Kidney capillary endothelial cell (primary cell): ENCODE measurements around the gene ERC2.

ENCODE experiments used
- DNase-seq: peaks from one replicate; pipeline ENCODE4 v3.0.0-alpha.2; 2018; ENCODE audit warnings: low spot score

The ERC2 gene

DNA sequence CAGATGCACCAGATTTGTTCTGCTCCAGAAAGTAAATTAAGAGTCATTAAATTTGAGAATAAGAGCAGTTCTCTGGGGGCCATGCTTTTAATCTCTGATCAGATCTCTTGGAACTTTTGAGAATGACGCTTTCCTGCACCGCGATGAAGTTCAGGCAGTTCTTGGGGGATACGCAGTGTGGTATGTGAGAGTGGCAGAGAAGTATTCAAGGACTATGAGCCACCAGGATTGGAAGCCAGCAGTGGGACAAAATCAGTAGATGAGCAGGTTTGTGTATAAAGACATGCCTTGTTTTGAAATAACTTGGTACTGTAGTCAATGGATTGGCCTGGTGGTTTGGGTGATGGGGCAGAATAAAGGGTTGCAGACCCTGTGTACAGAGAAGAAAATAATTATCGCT lies 483.6 kb downstream of the ERC2 start:
- DNase-seq, result no peak

DNA sequence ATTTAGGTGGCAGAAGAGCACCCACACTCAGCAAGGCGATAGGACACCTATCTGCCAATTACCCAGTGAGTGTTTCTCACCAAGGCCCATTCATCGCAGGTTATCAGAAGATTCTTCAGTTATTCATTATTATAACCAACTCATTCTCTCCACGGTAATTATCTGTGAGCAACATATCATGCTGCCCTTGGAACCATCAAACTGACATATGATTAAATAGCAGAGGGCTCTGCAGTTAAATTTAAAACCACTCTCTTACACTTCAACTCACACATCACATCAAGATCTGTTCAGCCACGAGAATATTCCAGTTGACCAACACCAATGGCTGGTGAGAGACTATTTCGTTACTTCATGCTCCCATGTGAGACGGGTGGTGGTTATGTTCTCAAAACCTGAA lies 489.3 kb downstream of the ERC2 start:
- no peak for DNase-seq

DNA sequence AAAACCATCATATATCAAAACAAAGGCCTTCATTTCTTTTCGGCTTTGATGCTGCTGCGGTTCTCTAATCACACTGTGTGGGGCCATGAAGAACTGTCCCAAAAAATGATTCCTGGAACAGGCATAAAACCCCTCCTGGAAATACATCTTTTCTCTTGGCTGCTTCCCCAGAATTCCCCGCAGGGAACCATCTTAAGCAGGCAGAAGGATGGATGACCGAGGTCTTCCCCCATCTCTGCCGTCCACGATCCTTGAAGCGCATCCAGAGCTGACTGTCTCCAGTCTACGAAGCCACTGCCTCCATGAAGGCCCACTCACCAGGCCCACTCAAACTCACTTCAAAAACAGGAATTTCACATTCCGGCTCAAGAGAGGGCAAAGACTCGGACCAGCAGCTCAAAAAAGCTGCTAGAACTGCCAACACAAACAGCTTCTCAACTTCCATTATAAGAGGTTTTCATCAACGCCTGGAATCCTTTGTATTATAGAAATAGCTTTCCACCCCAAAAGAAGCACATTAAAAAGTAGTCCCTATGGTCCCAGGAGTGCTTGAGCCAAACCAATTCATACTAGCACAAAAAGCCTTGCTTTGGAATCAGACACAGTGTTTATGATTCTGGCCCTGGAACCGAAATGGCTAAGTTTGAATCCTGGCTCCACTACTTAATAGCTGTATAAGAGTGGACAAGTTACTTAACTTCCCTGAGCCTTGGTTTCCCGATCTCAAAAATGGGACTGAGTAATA lies 493.7 kb downstream of the ERC2 start:
- no peak for DNase-seq

DNA sequence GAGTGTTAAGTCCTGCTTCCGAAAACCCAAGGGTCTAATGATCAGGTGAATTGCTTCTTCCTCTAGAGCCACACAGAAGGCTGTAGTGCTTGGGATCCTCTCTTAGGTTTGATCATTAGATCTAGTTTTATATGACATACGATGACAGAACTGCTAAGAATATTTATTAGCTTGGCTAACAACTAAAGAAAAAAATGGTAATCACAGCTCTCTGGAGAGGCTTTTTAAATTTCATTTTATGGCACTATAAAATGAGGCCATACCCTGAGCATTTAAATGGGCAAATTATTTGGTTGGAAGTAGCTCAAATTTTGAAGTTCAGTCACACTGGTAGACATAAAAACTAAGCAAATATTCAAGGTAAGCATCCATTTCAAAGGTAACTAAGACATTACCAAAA lies 498.6 kb downstream of the ERC2 start:
- no peak for DNase-seq

DNA sequence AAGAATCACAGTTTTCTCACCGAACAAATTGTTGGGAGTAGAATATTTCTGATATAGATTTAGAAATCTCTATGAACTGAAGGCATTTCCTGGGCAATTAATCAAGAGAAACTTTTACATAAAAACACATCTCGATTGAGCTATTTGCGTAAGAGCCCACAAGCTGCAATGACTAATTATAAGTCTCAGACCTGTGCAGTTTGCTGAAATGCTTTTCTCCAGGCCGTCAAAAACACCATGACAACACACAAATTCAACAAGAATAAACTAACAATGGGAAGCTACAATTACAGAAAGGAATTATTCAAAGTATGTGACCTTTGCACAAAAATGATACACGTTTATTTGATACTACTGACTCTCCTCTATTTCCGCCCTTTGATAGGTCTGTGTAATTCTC lies 499.9 kb downstream of the ERC2 start:
- no peak for DNase-seq

DNA sequence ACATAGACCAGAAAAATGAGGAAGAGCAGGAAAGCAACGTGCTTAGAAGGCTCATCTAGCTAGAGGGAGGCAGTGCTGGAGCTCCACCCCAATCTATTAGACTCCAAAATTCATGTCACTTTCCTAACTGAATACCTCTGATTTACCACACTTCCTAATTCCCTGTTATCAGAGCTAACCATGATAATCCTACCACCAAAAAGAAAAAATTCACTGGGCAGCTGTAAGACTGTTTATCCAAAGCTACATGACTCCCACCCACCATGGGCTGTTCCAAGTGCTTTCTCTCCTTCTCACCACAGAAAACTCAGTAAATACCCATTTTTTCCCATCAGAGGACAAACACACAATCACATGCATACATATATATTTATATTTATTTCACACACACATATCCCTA lies 501.7 kb downstream of the ERC2 start:
- no peak for DNase-seq

DNA sequence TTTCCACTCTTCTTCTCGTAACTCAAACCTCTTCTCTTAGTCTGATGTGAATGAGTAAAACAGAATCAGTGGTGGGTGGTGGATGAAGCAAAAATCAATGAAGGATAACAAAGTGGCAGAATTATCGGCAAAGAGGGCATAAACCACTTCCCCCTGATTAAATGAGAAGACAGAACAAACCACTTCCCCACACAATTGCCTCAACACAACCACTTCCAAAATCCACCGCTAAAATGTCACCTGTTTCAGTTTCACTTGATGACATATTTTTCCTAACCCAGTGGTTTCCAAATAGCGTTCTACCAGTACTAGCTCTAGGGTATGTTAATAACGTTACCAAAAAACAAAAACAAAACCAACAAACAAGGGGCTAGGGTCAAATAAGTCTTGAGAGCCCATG lies 502.5 kb downstream of the ERC2 start:
- no peak for DNase-seq

DNA sequence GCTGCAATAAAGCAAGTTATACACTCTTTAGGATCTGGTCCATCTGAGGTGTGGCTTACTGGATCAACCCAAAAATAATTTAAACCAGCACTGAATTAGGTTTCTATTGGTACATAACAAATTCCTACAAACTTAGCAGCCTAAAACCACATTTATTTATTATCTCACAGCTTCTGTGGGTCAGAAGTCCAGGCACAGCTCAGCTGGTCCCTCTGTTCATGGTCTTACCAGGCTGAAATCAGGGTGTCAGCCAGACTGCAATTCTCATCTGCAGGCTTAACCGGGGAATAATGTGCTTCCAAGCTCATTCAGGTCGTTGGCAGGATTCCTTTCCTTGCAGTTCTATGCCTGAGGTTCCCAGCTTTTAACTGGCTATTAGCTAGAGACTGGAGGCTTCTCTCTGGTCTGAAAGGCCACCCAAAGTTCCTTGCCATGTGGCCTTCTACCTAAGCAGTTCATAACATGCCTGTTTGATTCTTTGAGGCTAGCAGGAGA lies 503.7 kb downstream of the ERC2 start:
- DNase-seq, result no peak

DNA sequence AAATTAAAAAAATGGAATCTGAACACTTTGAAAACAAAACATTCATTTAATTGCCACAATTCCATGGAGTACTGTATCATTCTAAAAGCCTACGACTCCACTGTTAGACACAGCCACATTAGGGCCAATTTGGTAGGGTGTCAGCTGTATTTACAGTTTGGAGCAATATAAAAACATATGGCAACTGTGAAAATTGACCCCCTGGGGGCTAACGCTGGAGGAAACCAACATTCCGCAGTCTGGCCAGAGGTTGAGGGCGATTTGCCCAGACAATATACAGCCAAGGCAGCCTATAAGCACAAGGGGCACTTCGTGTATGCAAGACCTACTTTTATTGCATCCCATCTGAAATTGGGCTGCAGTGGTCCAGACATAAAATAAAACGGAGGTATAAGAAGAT lies 504.7 kb downstream of the ERC2 start:
- DNase-seq, result no peak

DNA sequence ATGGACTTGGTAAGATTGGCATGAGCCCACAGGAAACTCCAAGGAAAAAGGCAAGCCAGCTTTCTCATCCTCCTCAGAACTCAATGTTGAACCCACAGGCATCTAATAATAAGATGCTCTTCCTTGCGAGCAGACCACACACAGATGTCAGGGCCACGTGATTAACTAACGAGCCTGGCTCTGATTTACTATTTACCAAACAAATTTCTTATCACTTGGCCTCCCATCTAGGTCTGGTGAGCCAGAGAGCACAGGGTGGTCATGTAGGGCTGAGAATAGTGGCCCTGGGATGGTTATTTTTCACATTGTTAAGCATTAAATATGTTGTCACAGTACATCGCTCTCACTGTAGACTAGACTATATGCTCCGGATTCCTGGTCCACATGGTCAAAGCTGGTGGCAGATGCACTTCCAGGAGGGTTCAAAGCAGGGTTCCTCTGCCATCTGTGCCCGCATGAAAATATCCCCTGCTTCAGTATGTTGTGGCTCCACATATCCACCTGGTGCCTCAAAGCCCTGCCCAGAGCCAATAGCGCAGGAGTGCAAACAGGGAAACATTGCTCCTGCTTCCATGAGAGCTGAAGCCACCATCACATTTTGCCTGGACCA lies 508.7 kb downstream of the ERC2 start:
- no peak for DNase-seq

DNA sequence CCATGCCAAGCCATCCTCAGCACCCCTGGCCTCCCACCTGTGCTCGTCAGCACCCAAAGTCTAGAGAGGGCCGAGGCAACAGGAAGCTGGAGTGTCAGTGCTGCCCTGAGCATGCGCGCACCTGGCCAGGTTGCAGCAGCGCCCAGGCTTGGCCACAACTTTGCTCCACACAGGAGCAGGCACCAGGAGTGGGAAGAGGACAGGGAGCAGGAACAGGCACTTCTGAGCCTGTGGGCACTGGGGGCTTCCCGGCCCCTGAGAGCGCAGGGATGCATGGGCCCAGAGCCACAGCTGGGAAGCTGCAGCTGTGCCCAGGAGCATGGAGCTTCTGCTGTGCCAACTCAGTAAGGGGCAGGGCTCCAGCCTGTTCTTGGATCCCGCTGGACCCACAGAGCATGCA lies 509.7 kb downstream of the ERC2 start:
- DNase-seq, result no peak

DNA sequence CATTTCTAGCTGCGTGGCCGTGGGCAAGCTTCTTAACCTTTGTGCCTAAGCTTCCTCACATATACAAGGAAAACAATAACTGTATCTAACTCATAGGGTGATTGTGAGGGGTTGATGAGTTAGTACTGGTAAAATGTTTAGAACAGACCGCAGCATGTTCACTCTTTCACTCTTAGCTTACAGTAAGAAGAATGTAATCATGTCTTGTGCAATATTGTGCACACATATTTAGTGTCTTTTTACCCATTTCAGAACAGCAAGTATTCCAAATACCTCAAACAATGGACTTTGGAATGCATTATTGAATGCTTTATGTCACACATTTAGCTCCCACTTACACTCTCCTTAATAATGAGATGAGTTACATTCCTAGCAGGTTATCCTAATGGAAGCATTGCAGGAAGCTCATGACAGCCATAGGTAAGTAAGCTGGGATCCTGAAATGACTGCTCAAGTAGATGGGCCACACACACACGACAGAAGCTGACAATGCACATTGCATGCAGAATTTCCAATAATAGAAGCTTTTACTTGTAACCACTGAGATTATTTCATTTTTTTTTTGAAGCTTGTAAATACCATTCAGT lies 512.3 kb downstream of the ERC2 start:
- no peak for DNase-seq

DNA sequence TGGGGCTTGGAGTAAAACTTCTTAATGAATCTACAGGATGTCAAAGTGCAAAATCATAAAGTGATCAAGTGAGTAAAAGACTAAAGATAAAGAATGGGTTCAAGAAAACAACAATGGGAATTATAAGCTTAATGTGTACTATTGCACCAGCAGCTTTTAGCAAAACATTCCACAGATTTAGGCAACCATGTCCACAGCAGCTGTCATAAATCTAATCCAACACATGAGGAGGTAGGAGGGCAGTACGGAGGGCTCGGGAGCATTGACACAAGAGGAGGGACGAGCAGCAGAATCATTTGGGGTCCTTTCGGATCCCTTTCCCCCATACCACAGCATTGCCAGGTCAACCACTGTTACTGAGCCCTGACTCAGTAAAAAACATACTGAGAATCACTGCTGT lies 516.9 kb downstream of the ERC2 start:
- DNase-seq, result no peak

DNA sequence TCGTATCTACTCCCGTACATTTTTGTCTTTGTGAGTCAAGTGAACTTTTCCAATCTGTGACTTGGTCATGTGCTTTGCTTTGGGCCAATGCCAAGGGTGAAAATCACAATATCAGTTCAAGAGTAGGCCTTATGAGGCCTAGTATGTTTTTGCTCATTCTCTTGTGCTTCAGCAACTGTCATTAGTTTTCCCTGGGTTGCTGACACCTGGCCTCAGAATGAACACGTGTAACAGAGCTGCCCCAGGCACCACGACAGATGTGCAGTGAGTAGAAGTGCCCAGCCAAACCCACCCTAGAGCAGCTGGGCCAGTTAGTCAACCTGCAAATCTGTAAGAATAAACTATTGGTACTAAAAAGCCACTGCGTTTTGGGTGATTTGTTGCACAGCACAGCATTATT lies 520.9 kb downstream of the ERC2 start:
- DNase-seq, result no peak

DNA sequence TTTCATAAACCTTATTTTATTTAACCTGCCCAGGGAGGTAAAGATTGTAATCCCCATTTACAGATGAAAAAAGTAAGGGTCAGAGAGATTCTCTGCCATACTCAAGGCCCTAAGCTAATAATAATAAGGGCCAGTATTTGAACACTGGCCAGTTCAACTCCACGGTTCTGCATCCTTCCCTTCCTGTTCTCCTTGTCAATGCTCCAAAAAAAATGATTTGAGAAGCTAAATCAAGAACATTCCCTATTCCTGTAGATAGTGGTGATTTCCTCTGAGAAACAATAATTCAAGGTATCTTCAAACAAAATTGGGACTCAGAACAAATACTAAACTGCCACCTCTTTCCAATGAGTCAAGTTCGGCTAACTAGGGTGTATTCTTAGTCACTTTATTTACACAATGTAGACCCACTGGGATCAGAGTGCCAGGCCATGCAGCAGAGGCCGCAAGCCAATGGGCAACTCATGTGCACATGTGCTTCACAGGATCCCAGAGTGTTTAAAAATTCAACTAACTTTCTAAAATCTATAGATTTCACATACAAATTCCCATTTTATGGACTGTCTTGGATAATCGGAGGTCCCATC lies 521.6 kb downstream of the ERC2 start:
- DNase-seq, result no peak

DNA sequence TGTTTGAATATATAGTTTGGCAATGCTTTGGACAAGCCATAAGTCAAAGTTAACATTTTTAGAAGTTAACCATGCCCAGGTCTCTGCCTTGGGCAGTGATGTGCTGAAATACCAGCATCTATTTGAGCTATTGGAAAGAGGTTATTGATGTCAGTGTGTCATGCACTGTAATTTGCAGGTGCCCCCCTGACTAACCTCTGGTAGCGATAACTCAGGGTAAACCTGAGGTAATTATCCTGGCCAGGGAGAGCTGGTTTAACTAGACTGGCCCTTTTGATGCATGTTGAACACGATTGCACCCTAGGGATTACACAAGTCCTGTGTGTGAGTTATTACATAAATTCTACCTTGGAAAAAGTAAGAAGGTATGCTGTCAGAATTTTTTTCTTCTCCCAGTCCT lies 525.4 kb downstream of the ERC2 start:
- no peak for DNase-seq

DNA sequence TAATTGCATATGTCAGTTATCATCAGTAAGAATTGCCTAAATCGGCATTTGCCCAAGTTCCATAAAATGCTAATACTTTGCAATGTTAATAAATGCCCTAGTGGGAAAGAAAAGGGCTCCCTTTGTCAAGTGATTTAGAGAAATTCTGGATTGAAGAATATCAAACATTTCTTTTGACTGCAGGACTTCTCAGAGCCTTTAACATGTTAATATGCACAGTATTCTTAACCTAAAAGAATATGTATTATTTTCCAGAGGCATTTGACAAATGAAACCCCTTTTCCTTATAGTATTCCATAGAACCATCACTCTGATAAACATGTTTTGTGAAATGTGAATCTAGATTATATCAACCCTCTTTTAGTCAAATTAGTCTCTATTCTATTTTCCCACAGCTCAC lies 529.0 kb downstream of the ERC2 start:
- no peak for DNase-seq

DNA sequence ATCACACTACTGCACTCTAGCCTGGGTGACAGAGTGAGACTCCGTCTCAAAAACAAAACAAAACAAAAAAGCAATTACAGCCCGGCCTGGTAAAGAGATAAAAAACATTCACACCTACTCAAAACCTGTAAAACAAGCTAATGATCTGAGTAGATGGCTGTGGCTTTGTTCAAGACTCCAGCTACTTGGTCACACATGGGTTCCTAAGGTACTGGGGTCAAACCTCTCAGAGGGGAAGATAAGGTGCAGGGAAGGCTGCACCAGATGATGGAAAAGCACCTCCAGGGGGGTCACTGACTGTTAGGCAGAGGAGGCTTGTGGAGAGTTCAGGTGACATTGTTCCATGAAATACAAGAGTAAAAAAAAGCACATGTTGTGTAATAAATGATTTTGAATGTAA lies 531.0 kb downstream of the ERC2 start:
- no peak for DNase-seq

DNA sequence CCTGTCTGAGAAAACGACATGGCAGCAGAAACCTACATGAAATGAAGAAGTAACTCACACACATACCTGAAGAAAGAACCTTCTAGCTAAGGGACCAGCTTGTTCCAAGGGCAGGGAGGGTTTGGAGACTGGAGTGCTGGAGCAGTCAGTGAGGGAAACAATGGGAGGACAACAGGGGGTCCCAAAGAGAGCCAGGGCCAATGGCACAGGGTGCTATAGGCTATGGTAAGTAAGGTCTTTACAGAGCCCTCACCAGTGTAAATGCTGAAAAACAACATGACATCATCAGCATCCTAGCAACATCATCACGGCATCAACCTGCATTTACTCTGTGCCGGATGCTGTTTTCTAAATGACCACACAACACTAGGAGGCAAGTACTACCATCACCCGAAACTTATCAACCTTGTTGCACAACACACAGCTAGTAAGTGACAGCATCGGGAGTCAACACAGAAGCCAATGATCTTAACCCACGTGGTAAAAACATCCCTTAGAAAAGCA lies 531.7 kb downstream of the ERC2 start:
- no peak for DNase-seq

DNA sequence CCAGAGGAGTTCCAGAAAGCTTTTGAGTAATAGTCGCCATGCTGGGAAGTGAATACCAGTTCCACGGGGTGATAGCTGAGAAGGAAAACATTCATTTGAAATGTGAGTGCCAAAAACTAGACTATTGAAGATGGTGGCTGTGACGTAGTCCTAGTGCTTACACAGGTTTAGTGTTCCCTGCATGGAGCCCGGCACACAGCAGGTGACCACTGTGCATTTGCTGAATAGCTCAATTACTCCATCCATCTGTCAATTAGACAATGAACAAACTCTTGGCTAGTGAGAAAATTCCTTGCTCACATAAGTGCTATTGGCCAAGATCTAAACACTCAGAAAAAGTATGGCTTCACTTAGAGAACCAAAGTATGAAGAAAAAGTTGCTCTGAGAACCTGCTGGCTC lies 533.0 kb downstream of the ERC2 start:
- DNase-seq, result no peak

DNA sequence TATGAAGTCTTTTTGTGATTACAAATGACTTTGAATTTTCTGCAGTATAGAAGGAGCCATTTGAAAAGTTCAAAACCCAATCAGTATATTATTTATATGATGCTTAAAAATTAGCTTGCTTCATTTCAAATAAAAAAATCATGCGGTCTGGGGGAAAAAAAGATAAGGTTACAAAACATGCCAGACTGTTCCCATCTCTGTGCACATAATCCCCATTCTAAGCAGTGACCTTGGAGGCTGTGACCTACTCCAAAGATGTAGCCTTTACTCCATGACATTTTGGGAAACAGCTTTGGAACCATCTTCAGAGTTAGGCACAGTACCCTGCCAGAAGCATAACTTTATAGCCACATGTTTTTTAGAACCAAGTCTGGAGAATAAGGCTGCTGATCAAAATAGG lies 533.5 kb downstream of the ERC2 start:
- no peak for DNase-seq

DNA sequence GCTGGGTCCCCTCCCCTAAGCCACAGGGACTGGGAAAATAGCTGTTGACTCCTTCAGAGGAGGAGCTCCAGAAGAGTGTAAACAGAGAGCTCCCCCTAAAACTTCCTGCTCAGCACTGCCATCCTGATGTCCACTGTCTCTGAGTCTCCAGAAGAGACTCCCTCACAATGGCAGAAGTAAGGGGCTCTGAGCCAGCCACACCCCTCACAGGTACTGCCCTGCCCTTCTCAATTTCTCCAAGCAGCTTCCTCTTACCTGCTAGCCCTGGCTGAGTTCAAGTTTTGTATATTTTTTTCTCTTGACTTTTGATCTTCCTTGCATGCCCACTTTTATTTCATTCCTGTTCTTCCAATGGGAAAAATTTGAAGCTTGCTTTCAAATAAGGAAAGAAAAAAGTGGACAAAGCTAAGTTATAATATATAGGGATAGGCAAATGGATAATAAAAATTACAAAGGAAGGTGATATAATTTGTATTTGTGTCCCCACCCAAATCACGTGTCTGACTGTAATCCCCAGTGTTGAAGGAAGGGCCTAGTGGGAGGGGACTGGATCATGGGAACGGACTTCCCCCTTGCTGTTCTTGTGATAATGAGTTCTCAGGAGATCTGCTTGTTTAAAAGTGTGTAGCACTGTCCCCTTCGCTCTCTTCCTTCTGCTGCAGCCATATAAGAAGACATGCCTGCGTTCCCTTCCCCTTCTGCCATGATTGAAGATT lies 539.0 kb downstream of the ERC2 start:
- no peak for DNase-seq
